GOT3 (cell line): ENCODE data around the gene ADCY7.

Experiments used
- DNase-seq: peaks from one replicate; lab custom pipeline; 2025; ENCODE audit warnings: mixed read lengths; lab: John Stamatoyannopoulos, UW

Gene ADCY7

GRCh38 chr16:50267651-50268050 lies 1.3 kb downstream of the ADCY7 start:
- DNase-seq, result no peak

GRCh38 chr16:50268352-50268751 lies 2.0 kb downstream of the ADCY7 start:
- no peak for DNase-seq

GRCh38 chr16:50269061-50269705 lies 2.8 kb downstream of the ADCY7 start:
- DNase-seq, result no peak

- DNase-seq, result no peak
Observed at GRCh38 chr16:50269769-50270509, 3.6 kb downstream of the ADCY7 start.

- no peak for DNase-seq
Observed at GRCh38 chr16:50270510-50271147, 4.3 kb downstream of the ADCY7 start.

GRCh38 chr16:50271148-50272041 lies 5.0 kb downstream of the ADCY7 start:
- DNase-seq, result no peak

- DNase-seq, result no peak
Observed at GRCh38 chr16:50272111-50272571, 5.8 kb downstream of the ADCY7 start.

- no peak for DNase-seq
Observed at GRCh38 chr16:50272687-50273381, 6.5 kb downstream of the ADCY7 start.

GRCh38 chr16:50273382-50273690 lies 7.0 kb downstream of the ADCY7 start:
- no peak for DNase-seq

GRCh38 chr16:50273888-50274325 lies 7.6 kb downstream of the ADCY7 start:
- DNase-seq, result no peak

GRCh38 chr16:50274326-50275097 lies 8.2 kb downstream of the ADCY7 start:
- DNase-seq, result no peak

- no peak for DNase-seq
Observed at GRCh38 chr16:50275098-50275415, 8.7 kb downstream of the ADCY7 start.

- no peak for DNase-seq
Observed at GRCh38 chr16:50275428-50276325, 9.3 kb downstream of the ADCY7 start.

- no peak for DNase-seq
Observed at GRCh38 chr16:50276326-50276640, 9.9 kb downstream of the ADCY7 start.

GRCh38 chr16:50276801-50277555 lies 10.6 kb downstream of the ADCY7 start:
- DNase-seq, result no peak

GRCh38 chr16:50278251-50278650 lies 11.9 kb downstream of the ADCY7 start:
- DNase-seq, result no peak

- DNase-seq, result no peak
Observed at GRCh38 chr16:50279504-50279865, 13.1 kb downstream of the ADCY7 start.

- DNase-seq, result no peak
Observed at GRCh38 chr16:50280932-50281331, 14.6 kb downstream of the ADCY7 start.

- DNase-seq, result no peak
Observed at GRCh38 chr16:50281391-50282009, 15.1 kb downstream of the ADCY7 start.
